ENCODE measurements around the gene XG. TPM values are rescaled to one million over a fixed set of nuclear protein-coding genes. Genes with fewer than 3 reads are reported as not detected.

XG gene
- total and polyA plus RNA-seq, 2 of the 4 experiments (the other 2 are of a cell fraction): under 0.01 TPM; not detected in 1

DNA sequence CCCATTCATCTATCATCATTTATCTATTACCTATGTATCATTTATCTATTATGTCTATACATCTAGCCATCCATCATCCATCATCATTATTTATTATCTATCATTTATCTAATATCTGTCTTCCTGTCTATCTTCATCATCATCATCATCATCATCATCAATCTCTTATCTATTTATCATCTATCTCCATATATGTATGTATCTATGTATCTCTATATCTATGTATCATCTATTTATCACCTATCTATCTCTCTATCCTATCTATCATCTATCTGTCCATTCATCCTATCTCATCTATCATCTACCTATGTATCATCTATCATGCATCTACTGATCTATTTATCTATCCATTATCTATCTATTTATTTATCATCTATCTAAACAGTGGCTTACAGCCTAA is 73.0 kb downstream of the XG start:
- H3K27me3 ChIP-seq (ENCODE audit: control insufficient read depth, insufficient read depth, low read length): peaks cover 2% of the 10 kb centered on the region; the same call in 1 of the 2 replicates
- no peak overlapping the region for H3K23ac ChIP-seq (ENCODE audit: low read depth, low read length)
- no peak overlapping the region for H3K14ac ChIP-seq (replicated peaks; ENCODE audit: low read depth, low read length)
- DNase-seq (no peak), ATAC-seq (ENCODE audit: low read depth) (no peak)
- no peaks in the 10 kb centered on the region for H3K79me1 ChIP-seq (ENCODE audit: low read depth in 1 of 2, low read length in 2 of 2)
- H3K27ac ChIP-seq (ENCODE audit: insufficient read depth, low read length): no peak overlapping the region
- no peak overlapping the region for H3K4ac ChIP-seq (ENCODE audit: low read depth, low read length)
- no peak overlapping the region for H2BK15ac ChIP-seq (ENCODE audit: low read depth, low read length)
- H3K36me3 ChIP-seq (ENCODE audit: control insufficient read depth, insufficient read depth, low read length): no peaks in the 10 kb centered on the region
- no TSS peak for BruUV-seq (replicated peaks)
- H3K4me2 ChIP-seq (ENCODE audit: low read depth, low read length): no peak overlapping the region
- no peak overlapping the region for H2AK5ac ChIP-seq (ENCODE audit: low read depth, low read length)
- H4K20me1 ChIP-seq (ENCODE audit: insufficient read depth, low read length): no peaks in the 10 kb centered on the region
- H4K5ac ChIP-seq (ENCODE audit: low read depth, low read length): no peak overlapping the region
- POLR2A ChIA-PET (ENCODE audit: unreplicated experiment): no interaction called here
- no peaks in the 10 kb centered on the region for H3K9me3 ChIP-seq (ENCODE audit: control insufficient read depth, insufficient read depth, low read length)
- intact Hi-C loops (cut with micrococcal nuclease) (no loop called here), in situ Hi-C loops (cut with MboI; ENCODE audit: low sequenced_read_pairs) (loop anchor here (5.0 to 25.0 kb wide), 3 partner anchors 178 to 1363 kb away; partner anchors contain the start of gene ASMTL), dilution Hi-C loops (cut with HindIII; ENCODE audit: low sequenced_read_pairs, unreplicated experiment) (no loop called here)
- H3K9me1 ChIP-seq (ENCODE audit: insufficient read depth, low read length): no peaks in the 10 kb centered on the region
- H2BK120ac ChIP-seq (ENCODE audit: low read depth, low read length): no peak overlapping the region
- H3K9ac ChIP-seq (ENCODE audit: low read depth, low read length): no peak overlapping the region
- no peak overlapping the region for H2AK9ac ChIP-seq (replicated peaks; ENCODE audit: low read depth, low read length, poor library complexity)
- no peak overlapping the region for H3K4me3 ChIP-seq (ENCODE audit: insufficient read depth, low read depth, low read length)
- no peak overlapping the region for H3K56ac ChIP-seq (ENCODE audit: extremely low read depth, insufficient read depth, low read length)
- H2BK20ac ChIP-seq (ENCODE audit: low read depth, low read length): no peak overlapping the region
- H3K4me1 ChIP-seq (ENCODE audit: control insufficient read depth, insufficient read depth, low read length): no peaks in the 10 kb centered on the region; the same call in 1 of the 2 replicates
- TF ChIP-seq RFX5 (IDR thresholded peaks at IDR 0.05; ENCODE audit: low read depth, low read length): no peak
- TF ChIP-seq, protein P1, sequence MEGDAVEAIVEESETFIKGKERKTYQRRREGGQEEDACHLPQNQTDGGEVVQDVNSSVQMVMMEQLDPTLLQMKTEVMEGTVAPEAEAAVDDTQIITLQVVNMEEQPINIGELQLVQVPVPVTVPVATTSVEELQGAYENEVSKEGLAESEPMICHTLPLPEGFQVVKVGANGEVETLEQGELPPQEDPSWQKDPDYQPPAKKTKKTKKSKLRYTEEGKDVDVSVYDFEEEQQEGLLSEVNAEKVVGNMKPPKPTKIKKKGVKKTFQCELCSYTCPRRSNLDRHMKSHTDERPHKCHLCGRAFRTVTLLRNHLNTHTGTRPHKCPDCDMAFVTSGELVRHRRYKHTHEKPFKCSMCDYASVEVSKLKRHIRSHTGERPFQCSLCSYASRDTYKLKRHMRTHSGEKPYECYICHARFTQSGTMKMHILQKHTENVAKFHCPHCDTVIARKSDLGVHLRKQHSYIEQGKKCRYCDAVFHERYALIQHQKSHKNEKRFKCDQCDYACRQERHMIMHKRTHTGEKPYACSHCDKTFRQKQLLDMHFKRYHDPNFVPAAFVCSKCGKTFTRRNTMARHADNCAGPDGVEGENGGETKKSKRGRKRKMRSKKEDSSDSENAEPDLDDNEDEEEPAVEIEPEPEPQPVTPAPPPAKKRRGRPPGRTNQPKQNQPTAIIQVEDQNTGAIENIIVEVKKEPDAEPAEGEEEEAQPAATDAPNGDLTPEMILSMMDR (conservative IDR thresholded peaks at IDR 0.05; ENCODE audit: low read depth, low read length): no peak
- no peak for TF ChIP-seq RAD21 (IDR thresholded peaks at IDR 0.05; ENCODE audit: low read length)
- no peak for TF ChIP-seq MAFK (IDR thresholded peaks at IDR 0.05; ENCODE audit: low read depth, low read length)
- no peak for TF ChIP-seq RCOR1 (IDR thresholded peaks at IDR 0.05; ENCODE audit: insufficient replicate concordance, low read length)
- TF ChIP-seq, protein P2, sequence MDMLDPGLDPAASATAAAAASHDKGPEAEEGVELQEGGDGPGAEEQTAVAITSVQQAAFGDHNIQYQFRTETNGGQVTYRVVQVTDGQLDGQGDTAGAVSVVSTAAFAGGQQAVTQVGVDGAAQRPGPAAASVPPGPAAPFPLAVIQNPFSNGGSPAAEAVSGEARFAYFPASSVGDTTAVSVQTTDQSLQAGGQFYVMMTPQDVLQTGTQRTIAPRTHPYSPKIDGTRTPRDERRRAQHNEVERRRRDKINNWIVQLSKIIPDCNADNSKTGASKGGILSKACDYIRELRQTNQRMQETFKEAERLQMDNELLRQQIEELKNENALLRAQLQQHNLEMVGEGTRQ (IDR thresholded peaks at IDR 0.05; ENCODE audit: low read depth, low read length): no peak
- no peak for TF ChIP-seq MXI1 (IDR thresholded peaks at IDR 0.05; ENCODE audit: borderline replicate concordance, low read depth, low read length)
- TF ChIP-seq CHD1 (IDR thresholded peaks at IDR 0.05; ENCODE audit: low read depth, low read length): no peak
- TF ChIP-seq CEBPB (IDR thresholded peaks at IDR 0.05; ENCODE audit: low read depth, low read length): no peak
- TF ChIP-seq NFE2L2 (IDR thresholded peaks at IDR 0.05; ENCODE audit: low read depth, low read length): no peak
- no peak for TF ChIP-seq POLR2A (IDR thresholded peaks at IDR 0.05; ENCODE audit: low read depth, low read length)
- TF ChIP-seq SMC3 (IDR thresholded peaks at IDR 0.05; ENCODE audit: low read depth, low read length): no peak
- TF ChIP-seq BHLHE40 (IDR thresholded peaks at IDR 0.05; ENCODE audit: low read depth, low read length): no peak
- TF ChIP-seq, protein P3, sequence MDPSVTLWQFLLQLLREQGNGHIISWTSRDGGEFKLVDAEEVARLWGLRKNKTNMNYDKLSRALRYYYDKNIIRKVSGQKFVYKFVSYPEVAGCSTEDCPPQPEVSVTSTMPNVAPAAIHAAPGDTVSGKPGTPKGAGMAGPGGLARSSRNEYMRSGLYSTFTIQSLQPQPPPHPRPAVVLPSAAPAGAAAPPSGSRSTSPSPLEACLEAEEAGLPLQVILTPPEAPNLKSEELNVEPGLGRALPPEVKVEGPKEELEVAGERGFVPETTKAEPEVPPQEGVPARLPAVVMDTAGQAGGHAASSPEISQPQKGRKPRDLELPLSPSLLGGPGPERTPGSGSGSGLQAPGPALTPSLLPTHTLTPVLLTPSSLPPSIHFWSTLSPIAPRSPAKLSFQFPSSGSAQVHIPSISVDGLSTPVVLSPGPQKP (IDR thresholded peaks at IDR 0.05; ENCODE audit: borderline replicate concordance, low read depth, low read length): no peak
- no peak for TF ChIP-seq MAZ (IDR thresholded peaks at IDR 0.05; ENCODE audit: borderline replicate concordance, low read depth, low read length)
- TF ChIP-seq FOS (IDR thresholded peaks at IDR 0.05; ENCODE audit: low read depth, low read length): no peak
- H2BK5ac ChIP-seq (ENCODE audit: low read depth, low read length, poor library complexity, severe bottlenecking): no peak overlapping the region
- H2AFZ ChIP-seq (replicated peaks; ENCODE audit: low read length, poor library complexity): no peak overlapping the region
- CTCF ChIA-PET: no interaction called here
- H4K91ac ChIP-seq (ENCODE audit: insufficient read depth, low read depth, low read length): no peak overlapping the region
- no peak overlapping the region for H4K8ac ChIP-seq (ENCODE audit: low read depth in 2 of 2, low read length in 2 of 2)
- H3K18ac ChIP-seq (ENCODE audit: low read depth, low read length): no peak overlapping the region

Measured in IMR-90 (cell line).